IPS-18c (cell line): ENCODE results near the gene NFASC.

Source experiments
- H3K4me3 ChIP-seq: 2 replicates; pipeline ENCODE4 v1.7.0; 2013; ENCODE audit warnings: low read depth, mild to moderate bottlenecking, low read length, moderate library complexity; ENCODE audit not compliant: insufficient read depth
- H3K9me3 ChIP-seq: one replicate; pipeline ENCODE4 v1.6.1; 2013; ENCODE audit warnings: mild to moderate bottlenecking, low read length, moderate library complexity; ENCODE audit not compliant: control insufficient read depth, insufficient read depth

The NFASC gene

GRCh38 chr1:204931768-204932572 lies 61.3 kb downstream of the NFASC start:
- Histone ChIP-seq H3K9me3 (no peaks in the 10 kb centered on the region), H3K4me3 (no peak overlapping the region)

GRCh38 chr1:204932573-204932909 lies 61.9 kb downstream of the NFASC start:
- Histone ChIP-seq H3K4me3 (no peak overlapping the region), H3K9me3 (no peaks in the 10 kb centered on the region)

GRCh38 chr1:204935155-204935554 lies 64.5 kb downstream of the NFASC start:
- Histone ChIP-seq H3K4me3 (no peak overlapping the region), H3K9me3 (no peaks in the 10 kb centered on the region)

- H3K4me3 ChIP-seq = no peak overlapping the region
- H3K9me3 ChIP-seq = no peaks in the 10 kb centered on the region
Measured at GRCh38 chr1:204936765-204937164, 66.1 kb downstream of the NFASC start.

- Histone ChIP-seq H3K9me3 (no peaks in the 10 kb centered on the region), H3K4me3 (no peak overlapping the region)
Measured at GRCh38 chr1:204937901-204938300, 67.2 kb downstream of the NFASC start.

GRCh38 chr1:204940591-204940990 lies 69.9 kb downstream of the NFASC start:
- no peak overlapping the region for H3K4me3 ChIP-seq
- no peaks in the 10 kb centered on the region for H3K9me3 ChIP-seq

- H3K4me3 ChIP-seq = no peak overlapping the region
Measured at GRCh38 chr1:204941421-204942338, 71.0 kb downstream of the NFASC start.

GRCh38 chr1:204943495-204943894 lies 72.8 kb downstream of the NFASC start:
- Histone ChIP-seq H3K9me3 (no peaks in the 10 kb centered on the region), H3K4me3 (no peak overlapping the region)

More at GRCh38 chr1:204941421-204942338, 71.0 kb downstream of the NFASC start:
- H3K9me3 ChIP-seq = no peaks in the 10 kb centered on the region

GRCh38 chr1:204944662-204945061 lies 74.0 kb downstream of the NFASC start:
- H3K9me3 ChIP-seq = no peaks in the 10 kb centered on the region
- H3K4me3 ChIP-seq = no peak overlapping the region

GRCh38 chr1:204945565-204945977 lies 74.9 kb downstream of the NFASC start:
- no peak overlapping the region for H3K4me3 ChIP-seq
- H3K9me3 ChIP-seq = no peaks in the 10 kb centered on the region

- no peak overlapping the region for H3K4me3 ChIP-seq
- no peaks in the 10 kb centered on the region for H3K9me3 ChIP-seq
Measured at GRCh38 chr1:204946640-204947039, 76.0 kb downstream of the NFASC start.

- Histone ChIP-seq H3K9me3 (no peaks in the 10 kb centered on the region), H3K4me3 (no peak overlapping the region)
Measured at GRCh38 chr1:204947338-204947737, 76.7 kb downstream of the NFASC start.

- H3K9me3 ChIP-seq = no peaks in the 10 kb centered on the region
- no peak overlapping the region for H3K4me3 ChIP-seq
Measured at GRCh38 chr1:204947747-204948146, 77.1 kb downstream of the NFASC start.

GRCh38 chr1:204950353-204951001 lies 79.8 kb downstream of the NFASC start:
- no peaks in the 10 kb centered on the region for H3K9me3 ChIP-seq
- no peak overlapping the region for H3K4me3 ChIP-seq

- Histone ChIP-seq H3K9me3 (no peaks in the 10 kb centered on the region), H3K4me3 (no peak overlapping the region)
Measured at GRCh38 chr1:204958317-204959307, 88.0 kb downstream of the NFASC start.

GRCh38 chr1:204959374-204959773 lies 88.7 kb downstream of the NFASC start:
- H3K4me3 ChIP-seq = no peak overlapping the region
- H3K9me3 ChIP-seq = no peaks in the 10 kb centered on the region

- Histone ChIP-seq H3K4me3 (no peak overlapping the region), H3K9me3 (no peaks in the 10 kb centered on the region)
Measured at GRCh38 chr1:204959836-204960235, 89.2 kb downstream of the NFASC start.
